Heart right ventricle (tissue), 16 donors: ENCODE results near the gene FXR2. TPM values are rescaled to one million over a fixed set of nuclear protein-coding genes. Genes with fewer than 3 reads are reported as not detected.

Experiments used
- ATAC-seq, 8 donors: fragments of 200-7000 bp; cut with Tn5 transposase; one replicate each; pipeline ENCODE4 v1.9.1; 2020; ENCODE audit warnings: mild to moderate bottlenecking in 8 of 8, moderate library complexity in 8 of 8, moderate number of reproducible peaks in 1 of 8
- DNase-seq, 2 donors: peaks; one replicate each; pipeline ENCODE4 v3.0.0-alpha.2; 2020
- H3K27ac ChIP-seq, 10 donors: fragments of 200-600 bp; sonication (generic) in 2 of 10; one replicate each; pipeline versions ENCODE4 v1.5.0 to v1.8.0; 2020 to 2022; ENCODE audit warnings: mild to moderate bottlenecking in 3 of 10
- H3K27me3 ChIP-seq, 7 donors: fragments of 200-600 bp; one replicate each; pipeline ENCODE4 v1.8.0; 2021 to 2022; ENCODE audit warnings: mild to moderate bottlenecking in 2 of 7
- H3K36me3 ChIP-seq, 9 donors: fragments of 200-600 bp; sonication (generic) in 1 of 9; one replicate each; pipeline versions ENCODE4 v1.5.0 to v1.8.0; 2020 to 2022; ENCODE audit warnings: mild to moderate bottlenecking in 2 of 9
- H3K4me1 ChIP-seq, 9 donors: fragments of 200-600 bp; sonication (generic) in 1 of 9; one replicate each; pipeline versions ENCODE4 v1.5.0 to v1.8.0; 2020 to 2022; ENCODE audit warnings: mild to moderate bottlenecking in 4 of 9
- H3K4me3 ChIP-seq, 10 donors: fragments of 200-600 bp; sonication (generic) in 2 of 10; one replicate each; pipeline versions ENCODE4 v1.5.0 to v1.8.0; 2020 to 2022; ENCODE audit warnings: mild to moderate bottlenecking in 7 of 10, moderate library complexity in 2 of 10
- H3K9me3 ChIP-seq, 11 donors: fragments of 200-600 bp in 10 of 11; sonication (generic) in 2 of 11; one replicate each; pipeline versions ENCODE4 v1.5.0 to v1.8.0; 2013 to 2022; ENCODE audit warnings: mild to moderate bottlenecking in 2 of 11, control low read depth in 1 of 11, moderate library complexity in 1 of 11
- WGBS, 2 donors: extraction: QIAGEN DNeasy Blood & Tissue Kit; methylation state at CpG; one replicate each; pipeline ENCODE4 v1.1.7; 2013; ENCODE audit warnings: inconsistent platforms in 1 of 2; 5-methylcytosine and 5-hydroxymethylcytosine counted together
- intact Hi-C, 10 donors: fragments of 100-400 bp; cut with DNase I; formaldehyde crosslinking; loops; one replicate each; pipeline versions ENCODE4 v1.11.1 to v1.14.2; 2022
- polyA plus RNA-seq, 2 donors: library from polyadenylated mRNA; stranded (reverse); fragments of 200-250 nt; gene quantifications; one replicate each; pipeline ENCODE4 v1.2.3, GENCODE V29; 2013
- total RNA-seq, 10 donors: library from RNA; stranded (reverse); fragmentation: NEBNext Ultra II Directional in 3 of 10; extraction: Animal tissue kit (Norgen Biotek cat#: 25700) in 3 of 10; gene quantifications; one replicate each; pipeline versions ENCODE4 v1.2.1 to v1.2.4, GENCODE V29; 2021 to 2023
- TF ChIP-seq, protein P1 (sequence below), 9 donors: fragments of 200-600 bp; sonication (generic) in 2 of 9; IDR thresholded peaks; one replicate each; pipeline versions ENCODE4 v1.5.0 to v1.8.0; 2021 to 2022; ENCODE audit warnings: antibody characterized with exemption in 9 of 9, mild to moderate bottlenecking in 5 of 9, moderate library complexity in 1 of 9
- donor health status: Arrhythmogenic right ventricular cardiomyopathy.
- donor health status: ischemic (EF 13 %, LVEDD 7.1; RV severe dilation, severe dysfunction).
- donor health status: healthy with polysubstance abuse.
- donor health status: DM: no; HTN: yes; CAD: no.
- donor health status: DM: no; HTN: no; CAD: no.
- donor health status: ischemic (EF 25% LVEDD 6.9; RV normal size, moderate dysfunction).
- donor health status: ischemic (EF 25% LVEDD 5.7; RV mildly dilated, moderate dysfunction).
- donor health status: healthy.
- donor health status: DM: yes; HTN: yes; CAD: no.
- donor health status: Ischemic cardiomyopathy.
- donor health status: ischemic (EF 35%, LVEDD 5.7; RV mildly dilated, moderate dysfunction).
- donor health status: nonischemic (EF 11% LVEDD 7.7; RV severe dilation, severe dysfunction).
- donor health status: DM: yes; HTN: yes; CAD: no.
- donor health status: PGD.
- donor health status: ischemic (EF 29% LVEDD 5.4; RV normal size, mild dysfunction).
- donor health status: nonischemic (EF 23%, LVEDD 6.1; RV moderate dilation, normal function).

Gene FXR2
- total and polyA plus RNA-seq, 12 donors = 52.2 to 111 (median 90.5) TPM

DNA sequence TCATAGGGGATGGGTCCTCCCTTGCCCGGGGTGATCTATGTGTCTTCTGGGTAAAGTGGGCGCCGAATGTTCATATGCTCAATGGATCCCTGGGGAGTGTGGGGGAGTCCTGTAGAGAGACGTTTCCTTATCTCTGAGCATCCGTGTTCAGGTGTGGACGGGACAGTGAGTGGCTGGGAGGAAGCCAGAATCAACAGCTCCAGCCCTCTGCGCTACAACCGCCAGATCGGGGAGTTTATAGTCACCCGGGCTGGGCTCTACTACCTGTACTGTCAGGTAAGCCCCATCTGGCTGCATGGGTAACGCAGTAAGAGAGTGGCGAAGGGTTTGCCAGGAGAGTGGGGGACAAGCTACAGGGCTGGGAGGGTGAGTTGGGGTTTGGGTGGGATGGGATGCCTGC lies 58.1 kb downstream of the FXR2 start:
- no peak for ATAC-seq
- 79% methylated on average over 12 of the region's 12 CpGs for WGBS, 2 donors
- Histone ChIP-seq H3K4me1 (peaks cover 35 to 85% (median 45%) of the 10 kb centered on the region in 9 donors), H3K4me3 (no peak overlapping the region), H3K9me3 (no peaks in the 10 kb centered on the region), H3K27ac (peak overlapping the region in 8 of 10 donors; percentile 91 to 99 (median 95)), H3K27me3 (no peaks in the 10 kb centered on the region), H3K36me3 (peaks cover 0 to 27% (median 0%) of the 10 kb centered on the region in 9 donors)
- intact Hi-C loops = loop anchor here in 5 of 10 donors (2.0 to 10.0 kb wide), 5 partner anchors 42 to 122 kb away; partner anchors contain the start of genes FGF11 (in 2 of the 5) and TMEM102 (in 2 of the 5)
- DNase-seq = no peak
- TF ChIP-seq, protein P1, sequence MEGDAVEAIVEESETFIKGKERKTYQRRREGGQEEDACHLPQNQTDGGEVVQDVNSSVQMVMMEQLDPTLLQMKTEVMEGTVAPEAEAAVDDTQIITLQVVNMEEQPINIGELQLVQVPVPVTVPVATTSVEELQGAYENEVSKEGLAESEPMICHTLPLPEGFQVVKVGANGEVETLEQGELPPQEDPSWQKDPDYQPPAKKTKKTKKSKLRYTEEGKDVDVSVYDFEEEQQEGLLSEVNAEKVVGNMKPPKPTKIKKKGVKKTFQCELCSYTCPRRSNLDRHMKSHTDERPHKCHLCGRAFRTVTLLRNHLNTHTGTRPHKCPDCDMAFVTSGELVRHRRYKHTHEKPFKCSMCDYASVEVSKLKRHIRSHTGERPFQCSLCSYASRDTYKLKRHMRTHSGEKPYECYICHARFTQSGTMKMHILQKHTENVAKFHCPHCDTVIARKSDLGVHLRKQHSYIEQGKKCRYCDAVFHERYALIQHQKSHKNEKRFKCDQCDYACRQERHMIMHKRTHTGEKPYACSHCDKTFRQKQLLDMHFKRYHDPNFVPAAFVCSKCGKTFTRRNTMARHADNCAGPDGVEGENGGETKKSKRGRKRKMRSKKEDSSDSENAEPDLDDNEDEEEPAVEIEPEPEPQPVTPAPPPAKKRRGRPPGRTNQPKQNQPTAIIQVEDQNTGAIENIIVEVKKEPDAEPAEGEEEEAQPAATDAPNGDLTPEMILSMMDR (IDR thresholded peaks at IDR 0.05) = no peak

GRCh38 chr17:7555320-7555948 lies 59.3 kb downstream of the FXR2 start:
- intact Hi-C loops = loop anchor here in 3 of 10 donors (5.0 to 10.0 kb wide), 3 partner anchors 43 to 121 kb away; partner anchors contain the start of genes FGF11 (in 2 of the 3) and TMEM102 (in 2 of the 3)
- H3K36me3 ChIP-seq = peaks cover 0 to 39% (median 10%) of the 10 kb centered on the region in 9 donors

DNA sequence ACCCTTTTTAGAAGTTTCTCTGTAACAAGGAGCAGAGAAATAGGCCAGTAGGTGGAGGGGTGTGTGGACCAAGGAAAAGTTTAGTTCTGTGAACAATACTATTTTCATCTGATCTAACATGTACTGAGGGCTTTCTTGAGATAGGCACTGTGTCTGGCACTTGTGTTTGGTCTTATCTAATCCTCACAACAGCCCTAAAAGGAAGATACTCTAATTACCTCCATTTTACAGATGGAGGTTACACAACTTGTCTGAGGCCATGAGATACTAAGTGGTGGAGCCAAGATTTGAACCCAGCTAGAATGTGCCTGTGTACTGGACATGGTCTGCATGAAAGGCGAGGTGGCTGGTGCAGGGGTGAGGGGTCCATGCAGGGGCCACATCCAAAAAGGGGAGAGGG lies 61.3 kb downstream of the FXR2 start:
- no peak for ATAC-seq
- Histone ChIP-seq H3K4me1 (peaks cover 15 to 81% (median 25%) of the 10 kb centered on the region in 9 donors), H3K36me3 (peaks cover 0 to 34% (median 10%) of the 10 kb centered on the region in 9 donors), H3K27me3 (no peaks in the 10 kb centered on the region), H3K27ac (peak overlapping the region in 3 of 10 donors; percentile 39 to 85 (median 62)), H3K9me3 (no peaks in the 10 kb centered on the region), H3K4me3 (peak overlapping the region in 1 of 10 donors; percentile 9)
- intact Hi-C loops = loop anchor here in 1 of 10 donors (10.0 kb wide), 1 partner anchor 119 kb away; the partner anchor contains the start of genes FGF11 and TMEM102
- WGBS, 2 donors = 97 to 100% methylated on average over 1 of the region's 1 CpG
- TF ChIP-seq, protein P1 (IDR thresholded peaks at IDR 0.05) = no peak
- DNase-seq = no peak

More at GRCh38 chr17:7555320-7555948, 59.3 kb downstream of the FXR2 start:
- Histone ChIP-seq H3K4me3 (no peak overlapping the region), H3K27ac (no peak overlapping the region), H3K4me1 (peaks cover 30 to 85% (median 36%) of the 10 kb centered on the region in 9 donors), H3K9me3 (no peaks in the 10 kb centered on the region), H3K27me3 (no peaks in the 10 kb centered on the region)
- no peak for DNase-seq
- TF ChIP-seq, protein P1 (IDR thresholded peaks at IDR 0.05) = no peak
- 58 to 66% methylated on average over 10 of the region's 10 CpGs for WGBS, 2 donors
- ATAC-seq = no peak

GRCh38 chr17:7552621-7553051 lies 62.1 kb downstream of the FXR2 start:
- Histone ChIP-seq H3K27ac (peak overlapping the region in 5 of 10 donors; percentile 19 to 85 (median 26)), H3K36me3 (peaks cover 0 to 34% (median 10%) of the 10 kb centered on the region in 9 donors), H3K27me3 (no peaks in the 10 kb centered on the region), H3K9me3 (no peaks in the 10 kb centered on the region), H3K4me3 (no peak overlapping the region), H3K4me1 (peaks cover 8 to 80% (median 23%) of the 10 kb centered on the region in 9 donors)
- DNase-seq (no peak), ATAC-seq (peak in 1 of 8 donors; percentile 30)
- TF ChIP-seq, protein P1 (IDR thresholded peaks at IDR 0.05) = no peak
- 77 to 86% methylated on average over 6 of the region's 6 CpGs for WGBS, 2 donors
- intact Hi-C loops = loop anchor here in 1 of 10 donors (10.0 kb wide), 1 partner anchor 118 kb away; the partner anchor contains the start of genes FGF11 and TMEM102
